GM18907 (cell line): Measurements from ENCODE around the gene NTF4.
"Not testable (repeated sequence)": the region's sequence is repeated elsewhere in the genome, so short reads cannot be mapped to it uniquely, and the experiment has no call there.

Experiments used
- ATAC-seq: cut with Tn5 transposase; IDR thresholded peaks from one replicate; pipeline ENCODE4 v1.9.1; 2021; ENCODE audit warnings: mild to moderate bottlenecking, moderate library complexity; ENCODE audit not compliant: unreplicated experiment

Gene NTF4

GRCh38 chr19:49024233-49024632 is 40.4 kb downstream of the NTF4 start, which contains the start of gene CGB3:
CGB3 (minus strand) TSS chr19:49024333; CDS start chr19:49023971, 362 bp downstream.
- not testable (repeated sequence) for ATAC-seq

GRCh38 chr19:49022116-49022515 is 42.5 kb downstream of the NTF4 start:
- no peak for ATAC-seq

DNA sequence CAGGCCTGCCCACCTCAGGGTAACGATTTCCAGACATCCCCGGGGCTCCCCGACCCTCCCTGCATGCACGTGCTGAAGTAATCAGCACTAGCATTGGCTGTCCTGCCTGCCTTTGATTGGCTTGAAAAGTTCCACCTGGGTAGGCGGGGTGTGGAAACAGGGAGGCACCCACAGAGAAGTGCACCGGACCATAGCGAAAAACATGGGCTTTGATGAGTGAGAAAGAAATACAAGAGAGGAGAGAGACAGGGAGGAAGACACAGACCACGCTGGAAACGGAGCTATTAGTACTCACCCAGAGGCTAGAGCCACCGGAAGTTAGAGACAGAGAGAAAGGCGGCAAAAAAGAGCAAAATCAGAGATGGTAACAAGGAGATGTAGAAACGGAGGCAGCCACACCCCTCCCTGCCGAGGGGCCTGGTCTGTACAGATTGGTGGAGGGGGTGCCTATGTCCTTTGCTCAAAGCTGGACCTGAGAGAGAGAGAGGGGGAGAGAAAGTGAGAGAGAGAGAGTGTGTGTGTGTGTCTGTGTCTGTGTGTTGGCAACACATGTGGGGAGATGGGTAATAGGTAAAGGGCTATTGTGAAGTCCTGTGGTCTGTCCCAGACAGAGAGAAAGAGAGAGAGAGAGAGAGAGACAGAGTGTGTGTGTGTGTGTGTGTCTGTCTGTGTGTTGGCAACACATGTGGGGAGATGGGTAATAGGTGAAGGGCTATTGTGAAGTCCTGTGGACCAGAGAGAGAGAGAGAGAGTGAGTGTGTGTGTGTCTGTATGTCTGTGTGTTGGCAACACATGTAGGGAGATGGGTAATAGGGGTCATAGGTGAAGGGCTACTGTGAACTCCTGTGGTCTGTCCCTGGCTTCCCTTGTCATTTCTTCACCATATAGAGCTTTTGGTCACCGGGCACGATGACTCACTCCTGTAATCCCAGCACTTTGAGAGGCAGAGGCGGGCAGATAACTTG is 43.4 kb downstream of the NTF4 start:
- no peak for ATAC-seq

GRCh38 chr19:49020342-49020741 is 44.3 kb downstream of the NTF4 start:
- ATAC-seq: no peak

DNA sequence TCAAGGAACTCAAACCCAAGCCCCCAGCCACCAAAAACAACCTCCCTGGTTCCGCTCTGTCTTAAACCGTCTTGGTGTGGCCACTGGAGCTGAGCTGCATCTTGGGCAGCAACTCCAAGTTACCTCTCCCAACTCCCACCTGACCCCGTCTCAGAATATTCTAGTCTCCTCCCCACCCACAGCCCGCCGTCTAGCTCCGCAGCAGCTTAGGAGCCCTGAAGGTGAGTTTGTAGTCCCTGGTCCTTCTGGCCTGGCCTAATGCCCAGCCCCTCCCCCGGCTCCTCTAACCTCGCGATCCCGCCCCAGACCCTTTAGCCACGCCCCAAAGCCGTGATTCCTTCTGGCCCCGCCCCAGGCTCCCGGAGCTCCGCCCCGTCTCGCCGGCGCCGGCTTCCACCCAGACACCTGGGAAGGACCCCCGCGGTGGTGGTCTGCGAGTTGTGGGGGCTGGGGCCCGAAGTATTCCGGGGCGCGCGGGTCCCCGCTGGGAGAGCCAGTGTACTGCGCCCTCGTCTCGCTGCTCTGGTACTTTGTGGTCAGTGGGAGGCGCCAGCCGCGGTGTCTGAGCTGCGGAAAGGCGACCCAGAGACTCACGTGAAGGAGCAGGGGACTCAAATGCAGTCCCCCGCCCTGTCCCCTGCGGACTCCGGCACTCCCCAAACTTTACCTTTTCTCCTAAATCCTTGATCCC is 45.2 kb downstream of the NTF4 start:
- no peak for ATAC-seq

DNA sequence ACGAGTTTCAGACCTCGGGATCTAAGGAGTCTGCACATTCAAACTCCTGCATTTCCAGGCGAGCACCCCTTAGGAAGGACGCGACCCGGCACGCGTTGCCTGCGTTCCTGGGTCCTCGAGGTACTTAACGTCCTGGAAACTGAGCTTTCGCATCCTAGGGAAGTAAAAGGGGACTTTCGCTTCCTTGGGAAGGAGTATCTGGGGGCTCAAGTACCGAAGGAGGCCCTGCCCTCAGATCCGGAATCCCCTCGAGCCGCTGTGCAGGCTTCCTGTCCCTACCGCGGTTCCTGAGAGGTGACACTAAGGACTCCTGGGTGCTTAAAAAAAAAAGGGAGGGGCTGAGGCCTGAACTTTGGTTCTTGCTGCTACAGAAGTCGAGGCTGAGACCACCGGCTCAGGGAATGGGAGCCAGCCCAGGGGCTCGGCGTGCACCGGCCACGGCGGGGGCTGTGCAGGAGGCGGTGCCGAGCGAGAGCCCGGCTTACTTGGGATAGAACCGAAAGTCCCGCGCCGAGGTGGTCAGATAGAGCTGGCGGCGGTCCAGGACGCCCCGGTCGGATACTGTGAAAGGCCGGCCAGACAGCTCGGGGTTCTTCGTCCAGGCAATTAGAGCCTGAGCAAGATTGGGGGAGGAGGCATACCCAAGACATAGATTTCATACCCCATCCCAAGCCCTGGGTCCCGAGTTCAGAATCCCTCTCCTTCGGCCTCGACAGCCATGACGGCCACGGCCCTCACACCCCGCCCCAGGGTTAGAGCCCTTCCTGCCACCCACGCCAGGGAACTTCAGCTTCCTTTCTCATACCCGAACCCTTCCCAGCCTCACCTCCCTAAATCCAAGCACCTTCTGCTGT is 46.0 kb downstream of the NTF4 start:
- not testable (repeated sequence) for ATAC-seq

DNA sequence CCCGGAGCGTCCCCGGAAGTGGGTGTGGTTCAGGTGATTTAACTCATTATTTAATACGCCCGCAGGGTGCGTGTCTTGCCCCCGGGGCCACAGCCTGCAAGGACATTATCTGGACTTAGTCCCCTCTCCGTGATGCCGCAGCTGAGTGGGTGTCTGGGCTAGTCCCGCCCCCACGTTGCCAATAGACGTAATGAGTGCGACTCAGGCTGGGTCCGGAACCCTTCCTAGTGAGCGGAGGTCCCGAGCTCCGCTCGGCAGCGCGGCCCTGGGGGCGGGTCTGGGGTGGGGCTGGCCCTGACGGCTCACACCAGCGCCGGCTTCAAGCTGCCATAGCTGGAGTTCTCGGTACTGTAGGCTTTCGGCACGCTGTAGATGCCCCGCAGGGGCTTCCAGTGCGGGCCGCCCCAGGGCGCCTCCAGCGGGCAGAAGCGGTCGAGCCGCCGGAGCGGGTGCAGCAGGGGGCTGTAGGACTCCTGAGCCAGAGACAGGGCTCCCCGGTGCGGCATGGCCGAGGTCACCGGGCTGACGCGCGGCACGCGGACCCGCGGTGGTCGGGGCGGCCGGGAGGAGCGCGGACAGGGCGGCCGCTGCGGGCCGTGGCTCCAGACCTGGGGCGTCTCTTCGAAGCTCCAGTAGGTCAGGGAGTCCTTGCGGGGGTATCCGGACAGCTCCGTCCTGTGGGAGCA is 46.8 kb downstream of the NTF4 start:
- no peak for ATAC-seq

- ATAC-seq: no peak
Observed at GRCh38 chr19:49017041-49017665, 47.5 kb downstream of the NTF4 start, which contains the start of gene LHB. LHB (minus strand) TSS chr19:49017091; CDS start chr19:49017081, 10 bp downstream.

DNA sequence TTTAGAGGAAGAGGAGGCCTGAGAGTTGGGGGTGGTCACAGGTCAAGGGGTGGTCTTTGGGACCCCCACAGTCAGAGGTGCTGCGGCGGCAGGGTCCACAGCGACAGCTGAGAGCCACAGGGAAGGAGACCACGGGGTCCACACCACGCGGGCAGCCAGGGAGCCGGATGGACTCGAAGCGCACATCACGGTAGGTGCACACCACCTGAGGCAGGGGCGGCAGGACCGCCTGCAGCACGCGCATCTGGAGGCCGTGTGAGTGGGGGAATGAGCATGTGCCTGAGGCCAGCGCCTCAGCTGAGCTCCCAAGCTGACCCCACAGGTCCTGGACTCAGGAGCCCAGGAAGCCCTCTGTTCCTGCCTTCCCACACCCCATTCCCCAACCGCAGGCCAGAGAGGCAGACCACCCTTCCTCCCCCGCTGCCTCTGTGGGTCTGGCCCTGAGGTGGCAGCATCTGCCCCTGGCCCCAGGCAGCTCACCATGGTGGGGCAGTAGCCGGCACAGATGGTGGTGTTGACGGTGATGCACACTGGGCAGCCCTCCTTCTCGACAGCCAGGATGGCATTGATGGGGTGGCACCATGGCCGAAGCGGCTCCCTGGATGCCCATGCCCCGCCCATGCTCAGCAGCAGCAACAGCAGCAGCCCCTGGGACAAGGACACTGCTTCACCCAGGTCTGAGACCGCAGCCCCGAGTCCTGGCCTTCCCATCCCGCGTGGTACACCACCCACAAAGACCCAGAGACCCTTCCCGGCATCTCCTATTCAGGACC is 48.4 kb downstream of the NTF4 start:
- no peak for ATAC-seq

DNA sequence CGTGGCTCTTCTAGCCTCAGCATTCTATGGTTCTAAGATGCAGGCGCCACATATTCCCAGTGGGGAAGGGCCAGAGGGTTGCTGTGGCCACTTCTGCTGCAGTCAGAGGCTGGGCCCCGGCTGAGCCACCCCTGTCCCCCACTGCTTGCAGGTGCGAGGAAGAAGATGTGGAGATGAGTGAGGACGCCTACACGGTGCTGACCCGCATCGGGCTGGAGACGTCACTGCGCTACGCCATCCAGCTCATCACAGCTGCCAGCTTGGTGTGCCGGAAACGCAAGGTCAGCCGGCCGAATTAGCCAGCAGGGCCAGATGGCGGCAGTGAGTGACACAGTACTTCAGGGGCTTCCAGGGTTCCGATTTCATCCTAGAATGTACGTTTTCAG is 49.8 kb downstream of the NTF4 start:
- ATAC-seq: no peak

DNA sequence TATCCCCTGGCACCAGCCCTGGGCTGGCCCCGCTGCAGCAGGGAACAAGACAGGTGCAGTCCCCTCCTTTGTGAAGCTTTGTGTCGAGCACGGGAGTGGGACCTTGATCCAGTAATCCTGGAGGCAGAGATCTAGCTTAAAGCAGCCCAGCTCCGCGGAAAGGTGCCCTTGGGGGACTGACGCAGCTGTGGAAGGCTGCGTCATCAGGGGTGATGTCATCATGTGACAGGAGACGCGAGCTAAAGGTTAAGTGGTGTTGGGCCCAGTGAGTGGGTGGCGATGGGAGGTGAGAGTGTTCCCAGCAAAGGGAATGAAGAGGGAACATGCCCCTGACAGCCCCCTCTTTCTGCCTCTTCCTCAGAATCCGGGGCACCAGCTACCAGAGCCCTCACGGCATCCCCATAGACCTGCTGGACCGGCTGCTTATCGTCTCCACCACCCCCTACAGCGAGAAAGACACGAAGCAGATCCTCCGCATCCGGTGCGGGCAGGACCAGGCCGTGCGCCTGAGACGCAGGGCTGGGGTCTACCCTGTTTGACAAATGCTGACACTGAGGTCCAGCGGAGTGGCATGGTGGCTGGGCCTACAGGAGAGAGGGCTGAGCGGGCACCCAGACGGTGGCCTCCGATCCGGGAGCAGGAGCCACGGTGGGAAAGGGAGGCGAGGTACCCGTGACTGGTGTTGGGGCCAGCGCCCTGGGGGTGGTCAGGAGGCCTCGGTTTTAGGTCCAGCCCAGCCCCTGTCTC is 50.3 kb downstream of the NTF4 start:
- no peak for ATAC-seq

- ATAC-seq: no peak
Observed at GRCh38 chr19:49011194-49011593, 53.4 kb downstream of the NTF4 start.
